Mucosa of descending colon (tissue), 3 donors: ENCODE data around the gene AURKA. TPM values are rescaled to one million over a fixed set of nuclear protein-coding genes. Genes with fewer than 3 reads are reported as not detected.

Source experiments
- ATAC-seq: fragments of 200-7000 bp; cut with Tn5 transposase; one replicate; pipeline ENCODE4 v1.9.1; 2020; ENCODE audit warnings: mild to moderate bottlenecking, moderate library complexity
- DNase-seq, 3 donors: peaks; one replicate each; pipeline ENCODE4 v3.0.0-alpha.2; 2020
- H3K36me3 ChIP-seq: fragments of 200-600 bp; one replicate; pipeline ENCODE4 v1.8.0; 2021; ENCODE audit warnings: low read depth, mild to moderate bottlenecking
- H3K4me1 ChIP-seq: fragments of 200-600 bp; one replicate; pipeline ENCODE4 v1.8.0; 2021; ENCODE audit warnings: low read depth, mild to moderate bottlenecking
- H3K4me3 ChIP-seq: fragments of 200-600 bp; one replicate; pipeline ENCODE4 v1.8.0; 2021; ENCODE audit warnings: mild to moderate bottlenecking
- H3K9me3 ChIP-seq: fragments of 200-600 bp; one replicate; pipeline ENCODE4 v1.8.0; 2021; ENCODE audit warnings: mild to moderate bottlenecking
- intact Hi-C, 2 donors: fragments of 100-400 bp; cut with DNase I in 1 of 2; cut with micrococcal nuclease in 1 of 2; formaldehyde crosslinking; loops; one replicate each; pipeline versions ENCODE4 v1.11.0 to v1.11.1; 2022; cut with DNase I, micrococcal nuclease
- total RNA-seq, 3 donors: library from RNA; stranded (reverse); fragmentation: NEBNext Ultra II Directional in 2 of 3; extraction: Animal tissue kit (Norgen Biotek cat#: 25700) in 2 of 3; gene quantifications; one replicate each; pipeline versions ENCODE4 v1.2.1 to v1.2.4, GENCODE V29; 2021 to 2023
- TF ChIP-seq, protein P1 (sequence below): fragments of 200-600 bp; IDR thresholded peaks from one replicate; pipeline ENCODE4 v1.8.0; 2022; ENCODE audit warnings: antibody characterized with exemption, mild to moderate bottlenecking
- donor health status: DM: no; HTN: no; CAD: no; lungs with moderate emphysema.
- donor health status: DM: no; HTN: no; CAD: no.
- donor health status: DM: no; HTN: yes; CAD: no.

AURKA gene
- total RNA-seq, 3 donors from 2014 or later = 7.9 to 24.8 (median 11.2) TPM

DNA sequence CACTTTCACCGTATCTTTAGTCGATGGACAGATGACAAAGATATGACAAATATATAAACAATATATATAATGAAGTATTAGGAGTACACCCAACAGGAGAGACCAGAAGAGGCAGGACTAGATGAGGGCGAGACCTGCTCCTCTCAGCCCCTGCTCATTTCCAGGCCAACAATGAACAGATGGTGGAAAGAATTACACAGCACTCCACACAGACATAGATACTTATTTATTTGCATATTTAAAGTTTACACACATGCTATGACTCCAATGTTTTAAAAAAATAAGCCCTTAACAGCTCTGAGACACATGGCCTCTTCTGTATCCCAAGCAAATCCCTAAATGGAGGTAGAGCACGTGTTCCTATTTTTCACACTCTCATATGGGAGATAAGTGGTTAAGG is 22.8 kb downstream of the AURKA start:
- H3K4me1 ChIP-seq = no peaks in the 10 kb centered on the region
- TF ChIP-seq, protein P1, sequence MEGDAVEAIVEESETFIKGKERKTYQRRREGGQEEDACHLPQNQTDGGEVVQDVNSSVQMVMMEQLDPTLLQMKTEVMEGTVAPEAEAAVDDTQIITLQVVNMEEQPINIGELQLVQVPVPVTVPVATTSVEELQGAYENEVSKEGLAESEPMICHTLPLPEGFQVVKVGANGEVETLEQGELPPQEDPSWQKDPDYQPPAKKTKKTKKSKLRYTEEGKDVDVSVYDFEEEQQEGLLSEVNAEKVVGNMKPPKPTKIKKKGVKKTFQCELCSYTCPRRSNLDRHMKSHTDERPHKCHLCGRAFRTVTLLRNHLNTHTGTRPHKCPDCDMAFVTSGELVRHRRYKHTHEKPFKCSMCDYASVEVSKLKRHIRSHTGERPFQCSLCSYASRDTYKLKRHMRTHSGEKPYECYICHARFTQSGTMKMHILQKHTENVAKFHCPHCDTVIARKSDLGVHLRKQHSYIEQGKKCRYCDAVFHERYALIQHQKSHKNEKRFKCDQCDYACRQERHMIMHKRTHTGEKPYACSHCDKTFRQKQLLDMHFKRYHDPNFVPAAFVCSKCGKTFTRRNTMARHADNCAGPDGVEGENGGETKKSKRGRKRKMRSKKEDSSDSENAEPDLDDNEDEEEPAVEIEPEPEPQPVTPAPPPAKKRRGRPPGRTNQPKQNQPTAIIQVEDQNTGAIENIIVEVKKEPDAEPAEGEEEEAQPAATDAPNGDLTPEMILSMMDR = no peak
- no peaks in the 10 kb centered on the region for H3K9me3 ChIP-seq
- DNase-seq (no peak), ATAC-seq (no peak)
- no peaks in the 10 kb centered on the region for H3K36me3 ChIP-seq
- intact Hi-C loops = no loop called here
- H3K4me3 ChIP-seq = no peak overlapping the region

DNA sequence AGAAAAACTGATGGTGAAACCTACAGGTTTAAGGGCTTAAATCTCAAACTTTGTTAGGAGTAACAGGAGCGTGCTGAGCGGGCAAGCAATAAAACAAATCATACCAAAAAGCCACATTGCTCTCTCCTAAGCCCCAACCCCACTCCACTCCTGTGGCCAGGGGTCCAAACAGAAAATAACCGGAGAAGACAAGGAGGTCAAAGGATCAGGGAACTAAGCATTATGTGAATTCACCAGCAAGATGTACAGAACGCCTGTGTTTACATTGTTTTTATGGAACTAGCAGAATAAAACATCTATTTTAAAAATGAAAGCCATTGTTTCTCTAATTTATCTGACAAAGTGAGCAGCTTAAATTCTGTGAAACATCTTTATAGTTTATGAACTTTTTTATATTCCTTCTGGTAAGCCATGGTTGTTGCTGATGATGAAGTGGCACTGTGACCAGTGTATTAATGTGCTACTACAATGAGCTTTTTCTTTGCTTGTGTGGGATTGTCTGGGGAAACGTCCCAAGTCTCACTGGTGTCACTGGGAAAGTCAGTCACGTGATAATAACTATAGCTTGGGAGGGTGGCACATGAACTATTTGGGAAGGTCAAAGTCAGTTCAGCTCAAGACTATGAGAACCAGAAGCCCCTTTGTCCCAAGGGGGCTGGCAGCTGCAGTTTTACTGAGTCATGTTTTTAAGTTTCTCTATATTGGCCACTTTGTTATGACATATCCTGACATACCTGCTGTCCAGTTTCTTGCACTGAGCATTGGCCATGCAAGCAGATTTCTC is 23.5 kb downstream of the AURKA start:
- no peaks in the 10 kb centered on the region for H3K36me3 ChIP-seq

DNA sequence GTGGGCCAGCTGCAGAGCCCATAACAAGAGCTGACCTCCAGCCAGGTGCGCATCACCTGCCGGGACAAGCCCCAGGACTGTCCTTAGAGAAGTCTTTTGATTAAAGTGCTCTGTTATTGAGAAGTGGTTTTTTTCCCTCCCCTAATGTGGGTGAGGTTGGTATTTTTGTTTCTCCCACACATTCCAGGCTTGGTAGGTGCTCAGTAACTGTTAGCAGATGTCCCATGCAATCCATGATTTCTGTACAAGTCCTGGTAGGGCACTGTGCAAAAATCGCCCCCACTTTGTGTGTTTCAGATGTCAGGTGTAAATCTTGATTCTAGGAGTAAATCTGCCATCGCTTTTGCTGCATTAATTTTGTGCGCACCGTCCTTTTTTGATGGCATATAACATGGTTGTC is 28.5 kb downstream of the AURKA start:
- H3K9me3 ChIP-seq = no peaks in the 10 kb centered on the region
- no peak for ATAC-seq
- H3K4me3 ChIP-seq = no peak overlapping the region
- no peak for DNase-seq
- intact Hi-C loops = no loop called here
- TF ChIP-seq, protein P1 = no peak
- no peaks in the 10 kb centered on the region for H3K36me3 ChIP-seq
- H3K4me1 ChIP-seq = peaks cover 8% of the 10 kb centered on the region

More for the DNA sequence above, 23.5 kb downstream of the AURKA start:
- no peak for ATAC-seq
- TF ChIP-seq, protein P1 = no peak
- no peak for DNase-seq
- Histone ChIP-seq H3K4me1 (no peaks in the 10 kb centered on the region), H3K4me3 (no peak overlapping the region), H3K9me3 (no peaks in the 10 kb centered on the region)
- intact Hi-C loops = no loop called here

DNA sequence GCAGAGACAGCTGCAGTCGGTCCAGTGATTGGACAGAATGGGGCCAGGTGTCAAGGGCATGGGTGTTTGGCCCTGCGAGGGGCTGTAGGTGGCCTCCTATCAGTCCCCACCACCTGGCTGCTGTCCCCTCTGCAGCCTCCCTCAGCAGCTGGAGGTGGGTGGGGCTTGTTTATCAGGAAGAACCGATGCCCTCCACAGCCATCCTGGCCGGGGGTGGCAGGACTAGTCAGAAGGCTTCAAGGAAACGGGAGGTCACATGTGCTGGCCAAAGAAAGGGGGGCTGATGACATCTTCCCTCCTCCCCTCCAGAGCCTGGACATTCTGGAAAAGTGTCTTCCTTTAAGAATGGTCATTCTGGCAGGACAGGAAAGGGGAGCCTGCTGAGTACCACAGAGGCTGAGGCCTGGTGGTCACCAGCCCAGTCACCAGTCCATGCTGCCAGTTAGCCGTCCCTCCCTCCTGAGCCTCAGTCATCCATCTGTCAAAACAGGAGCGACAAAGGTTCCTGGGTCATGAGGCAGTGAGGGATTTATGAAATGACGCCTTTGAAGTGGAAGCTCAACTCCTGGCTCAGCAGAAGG is 29.1 kb downstream of the AURKA start:
- H3K4me3 ChIP-seq = no peak overlapping the region
- intact Hi-C loops = no loop called here
- peaks cover 8% of the 10 kb centered on the region for H3K4me1 ChIP-seq
- TF ChIP-seq, protein P1 = no peak
- no peak for DNase-seq
- H3K36me3 ChIP-seq = no peaks in the 10 kb centered on the region
- no peak for ATAC-seq
- H3K9me3 ChIP-seq = no peaks in the 10 kb centered on the region

DNA sequence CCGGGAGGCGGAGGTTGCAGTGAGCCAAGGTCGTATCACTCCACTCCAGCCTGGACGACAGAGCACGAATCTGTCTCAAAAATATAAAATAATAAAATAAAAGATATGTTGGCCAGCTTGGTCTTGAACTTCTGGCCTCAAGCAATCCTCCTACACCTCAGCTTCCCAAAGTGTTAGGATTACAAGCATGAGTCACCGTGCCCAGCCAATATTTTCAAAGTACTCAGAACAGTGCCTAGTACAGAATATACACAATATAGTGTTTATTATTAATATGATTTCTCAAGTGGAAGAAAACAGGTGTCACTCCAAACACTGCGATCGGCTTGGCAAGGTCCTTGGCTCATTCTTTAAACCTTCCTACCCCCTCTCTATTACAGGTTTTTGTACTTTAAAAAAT is 30.1 kb downstream of the AURKA start:
- no peak for ATAC-seq
- no peak for DNase-seq
- intact Hi-C loops = no loop called here
- Histone ChIP-seq H3K4me1 (peaks cover 8% of the 10 kb centered on the region), H3K36me3 (no peaks in the 10 kb centered on the region), H3K4me3 (no peak overlapping the region), H3K9me3 (no peaks in the 10 kb centered on the region)
- TF ChIP-seq, protein P1 = no peak
